SK-N-SH (cell line): ENCODE data around the gene CDK5RAP2.

ENCODE experiments used
- CTCF ChIP-seq: fragments of 200-600 bp; sonication (generic); IDR thresholded peaks from 2 replicates; pipeline ENCODE4 v1.6.1; 2017; ENCODE audit warnings: antibody characterized with exemption, mild to moderate bottlenecking, moderate library complexity
- ELF1 ChIP-seq: IDR thresholded peaks from 2 replicates; pipeline ENCODE4 v1.4.0; 2012
- EP300 ChIP-seq, 2 experiments: IDR thresholded peaks; 2 replicates each; pipeline versions ENCODE4 v1.4.0 to v1.6.1; 2012; ENCODE audit warnings: borderline replicate concordance in 1 of 2, low read depth in 1 of 2, low read length in 1 of 2
- EZH2phosphoT487 ChIP-seq: fragments of 200-600 bp; sonication (generic); IDR thresholded peaks from 2 replicates; pipeline ENCODE4 v1.6.1; 2017; ENCODE audit warnings: low read depth, mixed run types, mild to moderate bottlenecking, antibody characterized with exemption, moderate library complexity, borderline replicate concordance
- JUND ChIP-seq: IDR thresholded peaks from 2 replicates; pipeline ENCODE4 v1.4.0; 2012
- MXI1 ChIP-seq: IDR thresholded peaks from 2 replicates; pipeline ENCODE4 v1.6.1; 2012; ENCODE audit warnings: mild to moderate bottlenecking, low read depth, low read length, improper control_type of control experiment
- NFIC ChIP-seq: IDR thresholded peaks from 2 replicates; pipeline ENCODE4 v1.4.0; 2012; ENCODE audit warnings: borderline replicate concordance
- POLR2AphosphoS5 ChIP-seq: IDR thresholded peaks from 2 replicates; pipeline ENCODE4 v1.6.1; 2012; ENCODE audit warnings: low read depth, low read length
- RAD21 ChIP-seq: IDR thresholded peaks from 2 replicates; pipeline ENCODE4 v1.6.1; 2012; ENCODE audit warnings: mild to moderate bottlenecking, low read length
- SIN3A ChIP-seq: IDR thresholded peaks from 2 replicates; pipeline ENCODE4 v1.6.1; 2012; ENCODE audit warnings: low read depth, mild to moderate bottlenecking, low read length, moderate library complexity, borderline replicate concordance
- SMC3 ChIP-seq: IDR thresholded peaks from 2 replicates; pipeline ENCODE4 v1.6.1; 2012; ENCODE audit warnings: low read depth, low read length, improper control_type of control experiment
- TF ChIP-seq, protein P1 (sequence below): IDR thresholded peaks from 2 replicates; pipeline ENCODE4 v1.4.0; 2012; ENCODE audit warnings: low read depth
- TF ChIP-seq, protein P2 (sequence below): IDR thresholded peaks from 2 replicates; pipeline ENCODE4 v1.6.1; 2012; ENCODE audit warnings: mild to moderate bottlenecking, low read depth, low read length, moderate library complexity

- TF ChIP-seq POLR2AphosphoS5: no peak
- TF ChIP-seq, protein P1, sequence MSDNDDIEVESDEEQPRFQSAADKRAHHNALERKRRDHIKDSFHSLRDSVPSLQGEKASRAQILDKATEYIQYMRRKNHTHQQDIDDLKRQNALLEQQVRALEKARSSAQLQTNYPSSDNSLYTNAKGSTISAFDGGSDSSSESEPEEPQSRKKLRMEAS: no peak
- no peak for TF ChIP-seq CTCF
- no peak for TF ChIP-seq EZH2phosphoT487
- TF ChIP-seq MXI1: no peak
- no peak for TF ChIP-seq EP300 (IDR thresholded peaks at IDR 0.05; ENCODE audit: borderline replicate concordance in 1 of 2, low read depth in 1 of 2, low read length in 1 of 2)
- no peak for TF ChIP-seq NFIC
- TF ChIP-seq, protein P2, sequence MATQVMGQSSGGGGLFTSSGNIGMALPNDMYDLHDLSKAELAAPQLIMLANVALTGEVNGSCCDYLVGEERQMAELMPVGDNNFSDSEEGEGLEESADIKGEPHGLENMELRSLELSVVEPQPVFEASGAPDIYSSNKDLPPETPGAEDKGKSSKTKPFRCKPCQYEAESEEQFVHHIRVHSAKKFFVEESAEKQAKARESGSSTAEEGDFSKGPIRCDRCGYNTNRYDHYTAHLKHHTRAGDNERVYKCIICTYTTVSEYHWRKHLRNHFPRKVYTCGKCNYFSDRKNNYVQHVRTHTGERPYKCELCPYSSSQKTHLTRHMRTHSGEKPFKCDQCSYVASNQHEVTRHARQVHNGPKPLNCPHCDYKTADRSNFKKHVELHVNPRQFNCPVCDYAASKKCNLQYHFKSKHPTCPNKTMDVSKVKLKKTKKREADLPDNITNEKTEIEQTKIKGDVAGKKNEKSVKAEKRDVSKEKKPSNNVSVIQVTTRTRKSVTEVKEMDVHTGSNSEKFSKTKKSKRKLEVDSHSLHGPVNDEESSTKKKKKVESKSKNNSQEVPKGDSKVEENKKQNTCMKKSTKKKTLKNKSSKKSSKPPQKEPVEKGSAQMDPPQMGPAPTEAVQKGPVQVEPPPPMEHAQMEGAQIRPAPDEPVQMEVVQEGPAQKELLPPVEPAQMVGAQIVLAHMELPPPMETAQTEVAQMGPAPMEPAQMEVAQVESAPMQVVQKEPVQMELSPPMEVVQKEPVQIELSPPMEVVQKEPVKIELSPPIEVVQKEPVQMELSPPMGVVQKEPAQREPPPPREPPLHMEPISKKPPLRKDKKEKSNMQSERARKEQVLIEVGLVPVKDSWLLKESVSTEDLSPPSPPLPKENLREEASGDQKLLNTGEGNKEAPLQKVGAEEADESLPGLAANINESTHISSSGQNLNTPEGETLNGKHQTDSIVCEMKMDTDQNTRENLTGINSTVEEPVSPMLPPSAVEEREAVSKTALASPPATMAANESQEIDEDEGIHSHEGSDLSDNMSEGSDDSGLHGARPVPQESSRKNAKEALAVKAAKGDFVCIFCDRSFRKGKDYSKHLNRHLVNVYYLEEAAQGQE: no peak
- no peak for TF ChIP-seq RAD21
- TF ChIP-seq SIN3A: no peak
- TF ChIP-seq JUND: no peak
- no peak for TF ChIP-seq SMC3
- TF ChIP-seq ELF1: no peak
Measured at GRCh38 chr9:120510816-120511215, 69.2 kb downstream of the CDK5RAP2 start.
